Liver (tissue), 9 donors: Measurements from ENCODE around the gene TNS3. TPM values are rescaled to one million over a fixed set of nuclear protein-coding genes. Genes with fewer than 3 reads are reported as not detected.

Experiments used
- DNase-seq: peaks from one replicate; pipeline ENCODE4 v3.0.0-alpha.2; 2017; ENCODE audit warnings: low spot score
- H3K27ac ChIP-seq, 2 donors: one replicate each; pipeline ENCODE4 v1.7.0; 2013; ENCODE audit warnings: inconsistent platforms in 2 of 2, low read length in 2 of 2, control low read depth in 1 of 2, low read depth in 1 of 2, mild to moderate bottlenecking in 1 of 2
- H3K27me3 ChIP-seq, 4 donors: one replicate each; pipeline versions ENCODE4 v1.6.1 to v1.7.0; 2013; ENCODE audit warnings: low read length in 3 of 4, inconsistent platforms in 1 of 4, mild to moderate bottlenecking in 1 of 4, moderate library complexity in 1 of 4; ENCODE audit not compliant: control insufficient read depth in 4 of 4, insufficient read depth in 4 of 4
- H3K36me3 ChIP-seq, 4 donors: one replicate each; pipeline versions ENCODE4 v1.6.1 to v1.7.0; 2013; ENCODE audit warnings: low read length in 3 of 4, mild to moderate bottlenecking in 3 of 4, low read depth in 1 of 4, moderate library complexity in 1 of 4; ENCODE audit not compliant: control insufficient read depth in 4 of 4, insufficient read depth in 3 of 4
- H3K4me1 ChIP-seq, 4 donors: one replicate each; pipeline versions ENCODE4 v1.6.1 to v1.7.0; 2013; ENCODE audit warnings: low read length in 3 of 4, mild to moderate bottlenecking in 3 of 4, moderate library complexity in 1 of 4; ENCODE audit not compliant: control insufficient read depth in 4 of 4, insufficient read depth in 4 of 4
- H3K4me3 ChIP-seq, 3 donors: one replicate each; pipeline versions ENCODE4 v1.6.1 to v1.7.0; 2013; ENCODE audit warnings: low read length in 3 of 3, control low read depth in 1 of 3, low read depth in 1 of 3, mild to moderate bottlenecking in 1 of 3
- H3K9ac ChIP-seq, 2 donors: one replicate each; pipeline ENCODE4 v1.7.0; 2013; ENCODE audit warnings: low read length in 2 of 2, mild to moderate bottlenecking in 2 of 2, moderate library complexity in 2 of 2, control low read depth in 1 of 2, low read depth in 1 of 2
- H3K9me3 ChIP-seq, 4 donors: one replicate each; pipeline versions ENCODE4 v1.6.1 to v1.7.0; 2013; ENCODE audit warnings: low read length in 3 of 4; ENCODE audit not compliant: control insufficient read depth in 4 of 4
- CTCF ChIP-seq: fragments of 150-350 bp; IDR thresholded peaks from 2 replicates; pipeline ENCODE4 v1.5.1; 2017; ENCODE audit warnings: improper control_type of control experiment, low read depth, low read length; ENCODE audit not compliant: missing input control
- EGR1 ChIP-seq, 2 donors: IDR thresholded peaks; 2 replicates each; pipeline ENCODE4 v1.6.1; 2016 to 2018; ENCODE audit warnings: antibody characterized with exemption in 2 of 2, low read depth in 2 of 2
- FOXA1 ChIP-seq: IDR thresholded peaks from 2 replicates; pipeline ENCODE4 v1.6.1; 2016; ENCODE audit warnings: antibody characterized with exemption
- FOXA2 ChIP-seq: IDR thresholded peaks from 2 replicates; pipeline ENCODE4 v1.6.1; 2016; ENCODE audit warnings: antibody characterized with exemption
- GABPA ChIP-seq, 2 donors: IDR thresholded peaks in 1 of 2; conservative IDR thresholded peaks in 1 of 2; 2 replicates each; pipeline ENCODE4 v1.6.1; 2016; ENCODE audit warnings: antibody characterized with exemption in 2 of 2, mild to moderate bottlenecking in 1 of 2, moderate library complexity in 1 of 2
- HNF4A ChIP-seq, 2 donors: conservative IDR thresholded peaks; 2 replicates each; pipeline ENCODE4 v1.6.1; 2016; ENCODE audit warnings: antibody characterized with exemption in 2 of 2, mild to moderate bottlenecking in 2 of 2
- HNF4G ChIP-seq: IDR thresholded peaks from 2 replicates; pipeline ENCODE4 v1.6.1; 2016; ENCODE audit warnings: antibody characterized with exemption
- JUND ChIP-seq, 2 donors: IDR thresholded peaks; 2 replicates each; pipeline ENCODE4 v1.6.1; 2016; ENCODE audit warnings: antibody characterized with exemption in 2 of 2
- NR2F2 ChIP-seq: IDR thresholded peaks from 2 replicates; pipeline ENCODE4 v1.6.1; 2016; ENCODE audit warnings: antibody characterized with exemption
- RAD21 ChIP-seq, 2 donors: IDR thresholded peaks; 2 replicates each; pipeline ENCODE4 v1.6.1; 2016; ENCODE audit warnings: antibody characterized with exemption in 2 of 2, mild to moderate bottlenecking in 2 of 2
- REST ChIP-seq: IDR thresholded peaks from 2 replicates; pipeline ENCODE4 v1.6.1; 2016; ENCODE audit warnings: antibody characterized with exemption, mild to moderate bottlenecking
- RXRA ChIP-seq, 2 donors: IDR thresholded peaks; 2 replicates each; pipeline ENCODE4 v1.6.1; 2017 to 2018; ENCODE audit warnings: antibody characterized with exemption in 2 of 2, mild to moderate bottlenecking in 1 of 2
- SP1 ChIP-seq: IDR thresholded peaks from 2 replicates; pipeline ENCODE4 v1.6.1; 2018; ENCODE audit warnings: antibody characterized with exemption, mild to moderate bottlenecking
- TAF1 ChIP-seq: conservative IDR thresholded peaks from 2 replicates; pipeline ENCODE4 v1.6.1; 2016; ENCODE audit warnings: antibody characterized with exemption, mild to moderate bottlenecking
- YY1 ChIP-seq: IDR thresholded peaks from 2 replicates; pipeline ENCODE4 v1.6.1; 2016; ENCODE audit warnings: antibody characterized with exemption, mild to moderate bottlenecking
- WGBS: extraction: QIAGEN DNeasy Blood & Tissue Kit; methylation state at CpG from one replicate; pipeline ENCODE4 v1.1.7; 2013; 5-methylcytosine and 5-hydroxymethylcytosine counted together
- polyA plus RNA-seq, 2 donors: library from polyadenylated mRNA; stranded (reverse) in 1 of 2; unstranded in 1 of 2; fragments of 200-250 nt in 1 of 2; fragments of >200 nt in 1 of 2; fragmentation: Nextera tagmentation in 1 of 2; extraction: Ambion mirVana in 1 of 2; gene quantifications; one replicate each; pipeline versions ENCODE4 v1.2.1 to v1.2.3, GENCODE V29; 2013 to 2015
- total RNA-seq, 2 donors: library from RNA; depleted of rRNA; stranded (reverse); fragments of >200 nt; gene quantifications; one replicate each; pipeline ENCODE4 v1.2.3, GENCODE V29; 2014
- TF ChIP-seq, protein P1 (sequence below): IDR thresholded peaks from 2 replicates; pipeline ENCODE4 v1.6.1; 2016; ENCODE audit warnings: antibody characterized with exemption
- TF ChIP-seq, protein P2 (sequence below): IDR thresholded peaks from 2 replicates; pipeline ENCODE4 v1.6.1; 2016; ENCODE audit warnings: antibody characterized with exemption
- TF ChIP-seq, protein P3 (sequence below): IDR thresholded peaks from 2 replicates; pipeline ENCODE4 v1.6.1; 2016; ENCODE audit warnings: antibody characterized with exemption
- donor health status: healthy.
- donor health status: healthy.
- donor health status: healthy.
- donor health status: healthy.
- donor health status: healthy.

The TNS3 gene
- total and polyA plus RNA-seq, 4 donors, result 16.8 to 100 (median 29.5) TPM

DNA sequence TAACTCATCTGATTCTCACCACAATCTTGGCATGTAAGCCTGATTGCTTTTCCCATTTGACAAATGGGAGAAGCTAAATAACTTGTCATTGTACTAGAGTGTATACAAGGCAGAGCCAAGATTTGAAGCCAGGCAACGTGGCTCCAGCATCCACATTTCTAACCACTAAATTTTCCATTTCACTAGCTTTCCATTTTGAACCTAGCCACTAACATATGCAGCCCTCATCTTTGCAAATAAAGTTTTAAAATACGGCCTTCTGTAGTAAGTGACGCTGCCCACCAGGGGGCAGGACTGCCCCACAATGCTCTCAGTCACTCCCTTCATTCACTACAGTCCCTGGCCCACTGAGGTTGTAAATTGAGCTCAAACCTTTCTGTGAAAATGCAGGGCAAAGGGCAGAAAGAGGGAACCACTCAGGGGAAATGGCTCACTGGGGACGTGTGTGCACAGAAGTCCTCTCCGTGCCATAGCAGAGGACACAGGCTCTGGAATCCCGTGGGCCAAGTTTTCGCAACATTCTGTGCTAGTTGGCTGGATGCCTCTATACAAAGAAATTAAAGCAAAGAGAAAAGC lies 315.7 kb downstream of the TNS3 start:
- Histone ChIP-seq H3K9me3 (no peaks in the 10 kb centered on the region), H3K27ac (peak overlapping the region; percentile 77 to 82), H3K4me1 (peaks cover 4 to 19% (median 10%) of the 10 kb centered on the region in 4 donors), H3K36me3 (no peaks in the 10 kb centered on the region), H3K27me3 (no peaks in the 10 kb centered on the region), H3K4me3 (no peak overlapping the region), H3K9ac (no peak overlapping the region)
- peak; percentile 86 for TF ChIP-seq YY1
- peak; percentile 90 for TF ChIP-seq NR2F2
- peak; percentile 84 to 90 for TF ChIP-seq HNF4A (conservative IDR thresholded peaks at IDR 0.05)
- TF ChIP-seq JUND (IDR thresholded peaks at IDR 0.05), result peak; percentile 86 to 88
- TF ChIP-seq TAF1, result peak; percentile 39
- TF ChIP-seq EGR1 (IDR thresholded peaks at IDR 0.05; ENCODE audit: low read depth in 2 of 2), result no peak
- TF ChIP-seq HNF4G, result no peak
- peak; percentile 95 for TF ChIP-seq RXRA (IDR thresholded peaks at IDR 0.05)
- TF ChIP-seq GABPA (IDR thresholded peaks at IDR 0.05 in 1 of 2, conservative IDR thresholded peaks at IDR 0.05 in 1 of 2), result no peak
- peak; percentile 99 to 100 for TF ChIP-seq RAD21 (IDR thresholded peaks at IDR 0.05)
- TF ChIP-seq, protein P1, sequence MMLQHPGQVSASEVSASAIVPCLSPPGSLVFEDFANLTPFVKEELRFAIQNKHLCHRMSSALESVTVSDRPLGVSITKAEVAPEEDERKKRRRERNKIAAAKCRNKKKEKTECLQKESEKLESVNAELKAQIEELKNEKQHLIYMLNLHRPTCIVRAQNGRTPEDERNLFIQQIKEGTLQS, result no peak
- TF ChIP-seq, protein P2, sequence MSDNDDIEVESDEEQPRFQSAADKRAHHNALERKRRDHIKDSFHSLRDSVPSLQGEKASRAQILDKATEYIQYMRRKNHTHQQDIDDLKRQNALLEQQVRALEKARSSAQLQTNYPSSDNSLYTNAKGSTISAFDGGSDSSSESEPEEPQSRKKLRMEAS, result peak; percentile 87
- TF ChIP-seq, protein P3, sequence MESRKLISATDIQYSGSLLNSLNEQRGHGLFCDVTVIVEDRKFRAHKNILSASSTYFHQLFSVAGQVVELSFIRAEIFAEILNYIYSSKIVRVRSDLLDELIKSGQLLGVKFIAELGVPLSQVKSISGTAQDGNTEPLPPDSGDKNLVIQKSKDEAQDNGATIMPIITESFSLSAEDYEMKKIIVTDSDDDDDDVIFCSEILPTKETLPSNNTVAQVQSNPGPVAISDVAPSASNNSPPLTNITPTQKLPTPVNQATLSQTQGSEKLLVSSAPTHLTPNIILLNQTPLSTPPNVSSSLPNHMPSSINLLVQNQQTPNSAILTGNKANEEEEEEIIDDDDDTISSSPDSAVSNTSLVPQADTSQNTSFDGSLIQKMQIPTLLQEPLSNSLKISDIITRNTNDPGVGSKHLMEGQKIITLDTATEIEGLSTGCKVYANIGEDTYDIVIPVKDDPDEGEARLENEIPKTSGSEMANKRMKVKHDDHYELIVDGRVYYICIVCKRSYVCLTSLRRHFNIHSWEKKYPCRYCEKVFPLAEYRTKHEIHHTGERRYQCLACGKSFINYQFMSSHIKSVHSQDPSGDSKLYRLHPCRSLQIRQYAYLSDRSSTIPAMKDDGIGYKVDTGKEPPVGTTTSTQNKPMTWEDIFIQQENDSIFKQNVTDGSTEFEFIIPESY, result peak; percentile 92
- peak; percentile 67 for TF ChIP-seq FOXA2
- peak; percentile 88 for TF ChIP-seq REST
- TF ChIP-seq FOXA1, result peak; percentile 63
- TF ChIP-seq CTCF, result peak; percentile 97
- peak; percentile 97 for TF ChIP-seq SP1
- 8% methylated on average over 7 of the region's 7 CpGs for WGBS
- DNase-seq, result peak; percentile 78
